NB4 (cell line): ENCODE data around the gene RASSF7.
"Not testable (repeated sequence)": the region's sequence is repeated elsewhere in the genome, so short reads cannot be mapped to it uniquely, and the experiment has no call there.

Experiments used
- DNase-seq: peaks from one replicate; pipeline ENCODE4 v3.0.0; 2010; ENCODE audit warnings: low read depth
- H3K4me3 ChIP-seq: one replicate; pipeline ENCODE4 v1.5.1; 2011; ENCODE audit warnings: mild to moderate bottlenecking, low read depth, low read length, moderate library complexity
- CTCF ChIP-seq: IDR thresholded peaks from one replicate; pipeline ENCODE4 v1.5.1; 2012; ENCODE audit warnings: low read depth, low read length
- MAX ChIP-seq: IDR thresholded peaks from 2 replicates; pipeline ENCODE4 v1.6.1; 2011; ENCODE audit warnings: low read depth, low read length
- MYC ChIP-seq: IDR thresholded peaks from 2 replicates; pipeline ENCODE4 v1.6.1; 2011; ENCODE audit warnings: low read depth, low read length
- POLR2A ChIP-seq: IDR thresholded peaks from 2 replicates; pipeline ENCODE4 v1.6.1; 2011; ENCODE audit warnings: mild to moderate bottlenecking; ENCODE audit not compliant: insufficient read length; ENCODE audit errors: extremely low read depth

Gene RASSF7

GRCh38 chr11:560305-561147 is at the start of gene RASSF7, which contains the start of gene LMNTD2:
Gene RASSF7, plus strand, starts transcription at chr11:560970. Its CDS starts 799 bp downstream, at chr11:561769.
Gene LMNTD2, minus strand, starts transcription at chr11:560738. Its CDS starts 22 bp downstream, at chr11:560716.
- peak; percentile 92 for DNase-seq
- TF ChIP-seq CTCF (no peak), POLR2A (peak; percentile 36), MAX (no peak), MYC (no peak)
- peak within 1 kb of the TSS; percentile 58 for H3K4me3 ChIP-seq

- no peak overlapping the region for H3K4me3 ChIP-seq
- DNase-seq: no peak
- TF ChIP-seq MAX (no peak), MYC (no peak), CTCF (no peak), POLR2A (no peak)
Observed at GRCh38 chr11:512761-513595, 47.8 kb upstream of the RASSF7 start.

- peak; percentile 19 for DNase-seq
- TF ChIP-seq MYC: no peak
- TF ChIP-seq MAX: no peak
Observed at GRCh38 chr11:514606-515005, 46.2 kb upstream of the RASSF7 start.

GRCh38 chr11:515131-515530 is 45.6 kb upstream of the RASSF7 start:
- no peak for DNase-seq
- TF ChIP-seq POLR2A: no peak
- no peak for TF ChIP-seq CTCF
- no peak for TF ChIP-seq MAX
- no peak for TF ChIP-seq MYC
- H3K4me3 ChIP-seq: no peak overlapping the region

More at GRCh38 chr11:514606-515005, 46.2 kb upstream of the RASSF7 start:
- no peak overlapping the region for H3K4me3 ChIP-seq

GRCh38 chr11:516400-516799 is 44.4 kb upstream of the RASSF7 start:
- no peak overlapping the region for H3K4me3 ChIP-seq
- no peak for DNase-seq
- no peak for TF ChIP-seq MYC
- no peak for TF ChIP-seq CTCF
- no peak for TF ChIP-seq MAX
- no peak for TF ChIP-seq POLR2A

- H3K4me3 ChIP-seq, DNase-seq: not testable (repeated sequence)
Observed at GRCh38 chr11:516918-517685, 43.7 kb upstream of the RASSF7 start.
